Colonic mucosa (tissue), 4 donors: ENCODE measurements around the gene TMEM238. TPM values are rescaled to one million over a fixed set of nuclear protein-coding genes. Genes with fewer than 3 reads are reported as not detected.
A peak's percentile ranks its signal among the peaks of the same experiment; 100 is the strongest.

ENCODE experiments used
- DNase-seq: peaks from one replicate; pipeline ENCODE4 v3.0.0-alpha.2; 2020
- H3K27ac ChIP-seq: fragments of 200-600 bp; one replicate; pipeline ENCODE4 v1.8.0; 2021
- H3K27me3 ChIP-seq: fragments of 200-600 bp; one replicate; pipeline ENCODE4 v1.8.0; 2021
- H3K36me3 ChIP-seq: fragments of 200-600 bp; one replicate; pipeline ENCODE4 v1.8.0; 2021
- H3K4me1 ChIP-seq: fragments of 200-600 bp; one replicate; pipeline ENCODE4 v1.8.0; 2021; ENCODE audit warnings: mild to moderate bottlenecking
- H3K4me3 ChIP-seq: fragments of 200-600 bp; one replicate; pipeline ENCODE4 v1.8.0; 2021
- H3K9ac ChIP-seq, 2 donors: one replicate each; pipeline ENCODE4 v1.7.0; 2013; ENCODE audit warnings: control low read depth in 2 of 2, low read depth in 2 of 2, low read length in 2 of 2
- H3K9me3 ChIP-seq: fragments of 200-600 bp; one replicate; pipeline ENCODE4 v1.8.0; 2021
- intact Hi-C: fragments of 100-400 bp; cut with DNase I; formaldehyde crosslinking; loops from one replicate; pipeline ENCODE4 v1.14.1; 2022
- total RNA-seq, 2 donors: library from RNA; stranded (reverse); fragmentation: NEBNext Ultra II Directional in 1 of 2; extraction: Animal tissue kit (Norgen Biotek cat#: 25700) in 1 of 2; gene quantifications; one replicate each; pipeline ENCODE4 v1.2.1, GENCODE V29; 2021
- TF ChIP-seq, protein P1 (sequence below): fragments of 200-600 bp; IDR thresholded peaks from one replicate; pipeline ENCODE4 v1.8.0; 2022; ENCODE audit warnings: antibody characterized with exemption, mild to moderate bottlenecking
- donor health status: healthy.
- donor health status: DM: no; HTN: no; CAD: no.
- donor health status: DM: no; HTN: no; CAD: no.

The TMEM238 gene
- total RNA-seq, 2 donors from 2014 or later, result 78.1 to 85.9 TPM

DNA sequence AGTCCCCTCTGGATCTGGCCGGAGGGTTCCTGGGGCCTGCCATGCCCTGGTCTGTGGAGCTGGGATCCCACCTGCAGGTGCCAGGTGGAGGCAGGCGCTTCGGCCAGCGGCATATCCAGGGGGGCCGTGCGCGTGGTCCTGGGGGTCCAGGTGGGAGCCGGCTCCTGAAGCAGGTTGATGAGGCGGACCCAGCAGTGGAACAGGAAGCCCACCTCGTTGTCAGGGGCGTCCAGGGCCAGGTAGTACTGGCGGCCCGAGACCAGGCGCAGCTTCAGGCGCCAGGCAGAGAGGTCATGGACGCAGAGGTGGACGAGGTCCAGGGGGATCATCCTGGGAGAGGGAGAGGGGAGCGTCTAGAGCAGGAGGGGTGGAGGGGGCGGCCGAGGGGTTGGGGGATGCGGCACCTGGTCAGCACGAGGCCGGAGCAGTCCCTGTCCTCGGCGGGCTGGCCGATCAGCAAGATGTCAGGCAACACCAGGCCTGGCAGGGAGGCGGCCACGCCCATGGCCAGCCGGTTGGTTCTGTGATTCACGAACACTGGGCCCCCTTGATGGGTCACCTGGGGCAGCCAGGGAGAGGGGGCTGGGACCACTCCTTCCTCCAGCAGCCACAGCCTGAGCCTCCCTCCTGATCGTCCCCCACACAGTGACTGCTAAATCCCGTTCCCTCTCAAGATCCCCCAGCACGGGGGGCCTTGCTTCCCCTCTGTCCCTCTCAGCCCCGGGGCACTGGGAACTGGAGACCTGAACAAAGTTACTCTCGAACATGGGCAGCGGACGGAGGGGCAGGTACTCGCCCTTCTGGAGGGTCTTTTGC, 21.7 kb downstream of the TMEM238 start:
- H3K27me3 ChIP-seq, result no peaks in the 10 kb centered on the region
- TF ChIP-seq, protein P1, sequence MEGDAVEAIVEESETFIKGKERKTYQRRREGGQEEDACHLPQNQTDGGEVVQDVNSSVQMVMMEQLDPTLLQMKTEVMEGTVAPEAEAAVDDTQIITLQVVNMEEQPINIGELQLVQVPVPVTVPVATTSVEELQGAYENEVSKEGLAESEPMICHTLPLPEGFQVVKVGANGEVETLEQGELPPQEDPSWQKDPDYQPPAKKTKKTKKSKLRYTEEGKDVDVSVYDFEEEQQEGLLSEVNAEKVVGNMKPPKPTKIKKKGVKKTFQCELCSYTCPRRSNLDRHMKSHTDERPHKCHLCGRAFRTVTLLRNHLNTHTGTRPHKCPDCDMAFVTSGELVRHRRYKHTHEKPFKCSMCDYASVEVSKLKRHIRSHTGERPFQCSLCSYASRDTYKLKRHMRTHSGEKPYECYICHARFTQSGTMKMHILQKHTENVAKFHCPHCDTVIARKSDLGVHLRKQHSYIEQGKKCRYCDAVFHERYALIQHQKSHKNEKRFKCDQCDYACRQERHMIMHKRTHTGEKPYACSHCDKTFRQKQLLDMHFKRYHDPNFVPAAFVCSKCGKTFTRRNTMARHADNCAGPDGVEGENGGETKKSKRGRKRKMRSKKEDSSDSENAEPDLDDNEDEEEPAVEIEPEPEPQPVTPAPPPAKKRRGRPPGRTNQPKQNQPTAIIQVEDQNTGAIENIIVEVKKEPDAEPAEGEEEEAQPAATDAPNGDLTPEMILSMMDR, result no peak
- H3K9me3 ChIP-seq, result no peaks in the 10 kb centered on the region
- no peaks in the 10 kb centered on the region for H3K4me1 ChIP-seq
- no peaks in the 10 kb centered on the region for H3K36me3 ChIP-seq
- no peak for DNase-seq
- no peak overlapping the region for H3K27ac ChIP-seq
- H3K4me3 ChIP-seq, result no peak overlapping the region
- no peak overlapping the region for H3K9ac ChIP-seq
- intact Hi-C loops, result no loop called here

DNA sequence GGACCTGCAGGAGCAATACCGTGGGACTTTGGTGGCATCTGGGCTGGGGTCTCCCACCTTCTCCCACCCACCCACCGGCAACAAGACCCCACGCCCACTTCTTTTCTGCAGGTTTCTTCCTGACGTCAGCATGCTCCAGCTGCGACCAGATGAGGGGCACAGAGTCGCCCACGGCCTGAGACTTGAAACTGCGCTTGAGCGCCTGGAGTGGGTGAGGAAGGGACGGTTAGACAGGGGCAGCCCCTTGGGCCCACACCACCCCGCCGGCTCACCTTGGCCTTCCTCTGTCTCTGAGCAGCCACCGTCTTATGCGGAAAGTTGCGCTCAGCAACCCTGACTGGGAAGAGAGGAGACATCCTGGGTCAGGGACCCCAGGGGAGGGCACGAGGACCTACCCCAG, 23.2 kb downstream of the TMEM238 start:
- intact Hi-C loops, result no loop called here
- Histone ChIP-seq H3K9ac (no peak overlapping the region), H3K4me3 (no peak overlapping the region)

DNA sequence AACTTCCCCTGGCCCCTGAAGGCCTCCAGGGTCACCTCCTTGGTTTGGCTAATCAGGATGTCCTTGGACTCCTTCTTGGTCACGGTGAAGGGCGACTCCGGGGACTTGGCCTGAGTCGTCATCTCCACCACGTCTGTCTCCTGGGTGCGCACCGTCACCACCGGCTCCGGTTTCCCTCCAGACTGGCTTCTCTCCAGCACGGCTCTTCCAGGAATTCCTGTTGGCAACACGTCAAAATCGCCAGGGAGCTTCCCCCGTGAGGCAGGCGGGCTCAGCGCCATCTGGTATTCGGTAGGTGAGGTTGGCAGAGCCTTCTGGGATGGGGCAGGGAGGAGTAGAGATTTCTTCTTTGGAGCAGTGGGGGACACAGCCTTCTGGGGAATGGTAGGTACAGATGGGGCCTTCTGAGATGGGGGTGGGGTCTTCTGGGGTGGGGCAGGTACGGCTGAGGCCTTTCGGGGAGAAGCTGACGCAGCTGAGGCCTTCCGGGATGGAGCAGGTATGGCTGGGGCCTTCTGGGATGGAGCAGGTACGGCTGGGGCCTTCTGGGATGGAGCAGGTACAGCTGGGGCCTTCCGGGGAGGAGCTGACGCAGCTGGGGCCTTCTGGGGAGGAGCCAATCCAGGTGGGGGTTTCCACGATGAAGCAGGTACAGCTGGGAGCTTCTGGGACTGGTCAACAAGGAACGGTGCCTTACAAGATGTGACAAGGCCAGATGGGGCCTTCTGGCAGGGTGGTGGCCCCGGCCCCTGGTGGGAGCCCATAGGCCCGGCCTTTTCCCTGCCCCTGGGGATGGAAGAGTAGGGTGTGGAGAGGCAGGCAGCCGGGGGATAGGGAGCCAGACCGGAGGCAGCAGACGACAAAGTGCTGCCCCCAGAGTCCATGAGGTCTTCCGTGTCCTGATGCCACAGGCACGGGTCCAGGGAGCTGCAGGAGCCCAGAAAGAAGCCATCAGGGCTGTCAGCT, 24.9 kb downstream of the TMEM238 start:
- no peaks in the 10 kb centered on the region for H3K36me3 ChIP-seq
- H3K9me3 ChIP-seq, result no peaks in the 10 kb centered on the region
- no peak for DNase-seq
- H3K4me1 ChIP-seq, result peaks cover 5% of the 10 kb centered on the region
- peaks cover 9% of the 10 kb centered on the region for H3K27me3 ChIP-seq
- intact Hi-C loops, result no loop called here
- TF ChIP-seq, protein P1, result no peak
- H3K27ac ChIP-seq, result no peak overlapping the region
- no peak overlapping the region for H3K4me3 ChIP-seq
- no peak overlapping the region for H3K9ac ChIP-seq

More for the DNA sequence above, 23.2 kb downstream of the TMEM238 start:
- no peak overlapping the region for H3K27ac ChIP-seq
- no peaks in the 10 kb centered on the region for H3K36me3 ChIP-seq
- TF ChIP-seq, protein P1, result no peak
- no peak for DNase-seq
- H3K4me1 ChIP-seq, result no peaks in the 10 kb centered on the region
- no peaks in the 10 kb centered on the region for H3K9me3 ChIP-seq
- H3K27me3 ChIP-seq, result no peaks in the 10 kb centered on the region

- intact Hi-C loops, result no loop called here
- H3K9me3 ChIP-seq, result no peaks in the 10 kb centered on the region
- DNase-seq, result no peak
- H3K27ac ChIP-seq, result no peak overlapping the region
- H3K36me3 ChIP-seq, result no peaks in the 10 kb centered on the region
- peaks cover 5% of the 10 kb centered on the region for H3K4me1 ChIP-seq
- H3K9ac ChIP-seq, result no peak overlapping the region
- H3K27me3 ChIP-seq, result peaks cover 9% of the 10 kb centered on the region
- H3K4me3 ChIP-seq, result no peak overlapping the region
- TF ChIP-seq, protein P1, result no peak
Observed at GRCh38 chr19:55358493-55358892, 25.6 kb downstream of the TMEM238 start.

DNA sequence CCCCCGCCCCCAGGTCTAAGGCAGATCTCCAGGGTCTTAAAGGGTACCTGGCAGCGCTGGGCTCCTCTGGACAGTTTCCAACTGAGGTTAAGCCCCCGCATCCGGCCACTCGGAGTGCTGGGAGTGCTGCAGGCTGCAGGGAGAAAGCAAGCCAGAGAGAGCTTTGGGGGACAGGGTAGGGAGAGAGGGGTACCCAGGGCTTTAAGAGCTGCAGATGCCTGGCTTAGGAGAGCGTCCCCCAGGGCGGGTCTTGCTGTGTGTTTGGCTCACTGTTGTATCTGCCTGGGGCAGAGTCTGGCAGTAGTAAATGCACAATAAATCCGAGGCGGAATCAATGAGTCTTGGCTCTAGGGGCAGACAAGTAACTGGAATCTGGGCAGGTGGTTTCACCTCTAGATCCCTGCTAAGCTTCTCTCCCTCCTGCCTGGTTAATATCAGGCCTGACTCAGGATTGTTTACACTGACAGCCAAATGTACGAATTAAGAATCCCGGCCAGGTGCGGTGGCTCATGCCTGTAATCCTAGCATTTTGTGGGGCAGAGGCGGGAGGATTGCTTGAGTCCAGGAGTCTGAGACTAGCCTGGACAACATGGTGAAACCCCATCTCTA, 28.8 kb downstream of the TMEM238 start:
- no peaks in the 10 kb centered on the region for H3K36me3 ChIP-seq
- no peak overlapping the region for H3K27ac ChIP-seq
- no peak overlapping the region for H3K9ac ChIP-seq
- H3K9me3 ChIP-seq, result no peaks in the 10 kb centered on the region
- H3K4me1 ChIP-seq, result peaks cover 5% of the 10 kb centered on the region
- H3K27me3 ChIP-seq, result peaks cover 18% of the 10 kb centered on the region
- TF ChIP-seq, protein P1, result no peak
- intact Hi-C loops, result no loop called here
- DNase-seq, result peak; percentile 57
- no peak overlapping the region for H3K4me3 ChIP-seq
